ENCODE measurements around the gene ELMO1.
A peak's percentile ranks its signal among the peaks of the same experiment; 100 is the strongest.

Gene ELMO1

GRCh38 chr7:37037286-37037685, 411.4 kb downstream of the ELMO1 start:
- no peak for DNase-seq

- DNase-seq: no peak
Observed at GRCh38 chr7:37035631-37036030, 413.0 kb downstream of the ELMO1 start.

- no peak for DNase-seq
Observed at GRCh38 chr7:37033141-37033540, 415.5 kb downstream of the ELMO1 start.

GRCh38 chr7:37032258-37032601, 416.4 kb downstream of the ELMO1 start:
- no peak for DNase-seq

- DNase-seq: peak; percentile 87
Observed at GRCh38 chr7:37031571-37032257, 416.9 kb downstream of the ELMO1 start.

- no peak for DNase-seq
Observed at GRCh38 chr7:37028909-37029440, 419.7 kb downstream of the ELMO1 start.

- DNase-seq: no peak
Observed at GRCh38 chr7:37027557-37028341, 420.9 kb downstream of the ELMO1 start.

GRCh38 chr7:37027104-37027503, 421.6 kb downstream of the ELMO1 start:
- DNase-seq: no peak

- no peak for DNase-seq
Observed at GRCh38 chr7:37018954-37019353, 429.7 kb downstream of the ELMO1 start.

- no peak for DNase-seq
Observed at GRCh38 chr7:37016064-37016878, 432.4 kb downstream of the ELMO1 start.

GRCh38 chr7:37015353-37016034, 433.2 kb downstream of the ELMO1 start:
- DNase-seq: no peak

- DNase-seq: no peak
Observed at GRCh38 chr7:37013771-37014170, 434.9 kb downstream of the ELMO1 start.

- no peak for DNase-seq
Observed at GRCh38 chr7:37011151-37011890, 437.3 kb downstream of the ELMO1 start.

GRCh38 chr7:37009125-37009675, 439.5 kb downstream of the ELMO1 start:
- DNase-seq: no peak

- DNase-seq: no peak
Observed at GRCh38 chr7:37007691-37008090, 441.0 kb downstream of the ELMO1 start.

- DNase-seq: no peak
Observed at GRCh38 chr7:37007268-37007667, 441.4 kb downstream of the ELMO1 start.

GRCh38 chr7:37006764-37007163, 441.9 kb downstream of the ELMO1 start:
- no peak for DNase-seq

- no peak for DNase-seq
Observed at GRCh38 chr7:37000511-37000910, 448.2 kb downstream of the ELMO1 start.

- DNase-seq: no peak
Observed at GRCh38 chr7:36999626-37000485, 448.8 kb downstream of the ELMO1 start.

- DNase-seq: no peak
Observed at GRCh38 chr7:36995776-36996175, 452.9 kb downstream of the ELMO1 start.
